Activated CD8-positive, alpha-beta T cell treated with anti-CD3 and anti-CD28 coated beads for 36 hours (primary cell): ENCODE results near the gene ABCA4. TPM values are rescaled to one million over a fixed set of nuclear protein-coding genes. Genes with fewer than 3 reads are reported as not detected.

ENCODE experiments used
- ATAC-seq: fragments of 200-7000 bp; cut with Tn5 transposase; one replicate; pipeline ENCODE4 v1.10.0; 2021; ENCODE audit warnings: mild to moderate bottlenecking, moderate library complexity
- CTCF ChIA-PET: fragments of 350-600 bp; sonication (Branson Sonifier 250); formaldehyde crosslinking; loops from one replicate; lab custom pipeline; 2021; ENCODE audit warnings: antibody characterized with exemption; lab: Charles Lee
- POLR2A ChIA-PET: fragments of 350-600 bp; sonication (Branson Sonifier 250); formaldehyde crosslinking; loops from one replicate; lab custom pipeline; 2021; ENCODE audit warnings: antibody characterized with exemption; lab: Charles Lee
- DNase-seq: peaks from one replicate; pipeline ENCODE4 v3.0.0-alpha.2; 2020
- H3K27ac Mint-ChIP-seq: one replicate; pipeline ENCODE4 v1.8.0; 2021; ENCODE audit warnings: mild to moderate bottlenecking, mixed read lengths
- H3K27me3 Mint-ChIP-seq: one replicate; pipeline ENCODE4 v1.8.0; 2021; ENCODE audit warnings: mixed read lengths
- H3K36me3 Mint-ChIP-seq: one replicate; pipeline ENCODE4 v1.8.0; 2021; ENCODE audit warnings: low read depth, mixed read lengths
- H3K4me1 Mint-ChIP-seq: one replicate; pipeline ENCODE4 v1.8.0; 2021; ENCODE audit warnings: low read depth, mixed read lengths
- H3K4me3 Mint-ChIP-seq: one replicate; pipeline ENCODE4 v1.8.0; 2021; ENCODE audit warnings: mild to moderate bottlenecking, moderate library complexity, mixed read lengths
- H3K9me3 Mint-ChIP-seq: one replicate; pipeline ENCODE4 v1.8.0; 2021; ENCODE audit warnings: mixed read lengths
- CTCF ChIP-seq: fragments of 200-600 bp; IDR thresholded peaks from one replicate; pipeline ENCODE4 v1.8.0; 2022; ENCODE audit warnings: antibody characterized with exemption, mild to moderate bottlenecking
- intact Hi-C: fragments of 100-400 bp; cut with micrococcal nuclease; formaldehyde crosslinking; loops from one replicate; pipeline ENCODE4 v1.10.0; 2022
- total RNA-seq, 2 experiments: library from RNA; stranded (reverse); gene quantifications; one replicate each; pipeline ENCODE4 v1.2.3, GENCODE V29; 2021

The ABCA4 gene
- total RNA-seq, 2 experiments from 2014 or later = not detected

DNA sequence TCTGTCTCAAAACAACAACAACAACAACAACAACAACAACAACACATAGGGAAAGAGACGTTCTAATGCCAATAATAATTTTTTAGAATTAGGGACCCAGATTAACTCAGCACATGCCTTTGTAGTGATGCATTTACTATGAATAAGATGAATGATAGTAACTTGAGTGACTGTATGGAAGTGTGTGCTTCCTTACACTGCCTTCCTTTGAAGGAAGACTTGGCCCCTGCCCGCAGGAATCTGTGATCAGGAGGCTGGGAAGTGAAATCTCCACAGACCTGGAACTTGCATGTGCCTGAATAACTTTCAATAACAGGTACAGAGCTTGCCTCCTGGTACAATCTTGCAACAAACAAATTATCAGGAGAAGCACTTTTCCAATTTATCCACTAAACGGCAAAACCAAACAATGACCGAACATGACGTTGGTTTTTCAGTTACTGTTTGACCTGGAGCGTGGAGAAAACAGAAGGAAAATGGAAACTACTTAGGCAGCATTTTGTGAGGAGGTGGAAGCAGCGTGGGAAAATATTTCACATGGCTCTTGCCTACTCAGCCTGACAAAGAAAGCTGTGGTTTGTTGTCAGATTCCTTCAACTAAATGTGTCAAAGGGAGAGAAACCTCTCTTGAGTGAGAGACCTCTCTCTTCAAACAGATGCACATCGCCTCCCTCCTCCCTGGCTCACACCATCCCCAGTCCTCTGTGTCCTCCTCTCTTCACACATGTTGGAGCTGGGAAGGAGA, 10.1 kb upstream of the ABCA4 start:
- Mint-ChIP-seq H3K9me3 (peaks cover 6% of the 10 kb centered on the region), H3K4me1 (no peaks in the 10 kb centered on the region), H3K27me3 (no peaks in the 10 kb centered on the region), H3K36me3 (no peaks in the 10 kb centered on the region), H3K4me3 (no peak overlapping the region), H3K27ac (no peak overlapping the region)
- TF ChIP-seq CTCF = no peak
- POLR2A ChIA-PET = no interaction called here
- CTCF ChIA-PET = no interaction called here
- intact Hi-C loops = no loop called here
- ATAC-seq (no peak), DNase-seq (no peak)

DNA sequence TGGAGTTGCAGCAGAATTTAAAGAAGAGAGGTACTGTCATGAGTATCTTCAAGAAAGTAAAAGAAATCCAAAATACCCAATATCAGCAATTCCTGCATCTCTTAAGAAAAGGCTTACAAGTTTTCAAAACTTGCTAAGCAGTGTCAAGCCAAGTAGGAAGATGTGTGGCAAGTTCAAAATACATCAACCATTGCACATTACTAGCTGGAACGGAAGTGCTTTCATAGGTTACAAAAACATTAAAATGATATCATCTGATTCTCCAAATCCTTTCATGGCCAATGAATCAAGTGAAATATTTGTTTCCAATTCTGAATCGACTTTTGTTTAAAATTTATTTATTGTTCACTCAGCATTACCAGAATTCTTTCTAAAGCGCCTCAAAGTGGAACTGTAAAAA, 5.7 kb upstream of the ABCA4 start:
- Mint-ChIP-seq H3K9me3 (no peaks in the 10 kb centered on the region), H3K27ac (no peak overlapping the region), H3K27me3 (no peaks in the 10 kb centered on the region), H3K36me3 (no peaks in the 10 kb centered on the region), H3K4me3 (no peak overlapping the region), H3K4me1 (no peaks in the 10 kb centered on the region)
- ATAC-seq (no peak), DNase-seq (no peak)
- TF ChIP-seq CTCF = no peak
- intact Hi-C loops = no loop called here
- POLR2A ChIA-PET = no interaction called here
- CTCF ChIA-PET = interaction anchor here (1.9 kb wide), 1 partner anchor 81 kb away, joined by 4 read pairs; no protein-coding TSS in a partner anchor

- no peaks in the 10 kb centered on the region for H3K4me1 Mint-ChIP-seq
- H3K4me3 Mint-ChIP-seq = no peak overlapping the region
- TF ChIP-seq CTCF = no peak
- ChIA-PET CTCF (interaction anchor here (1.9 kb wide), 1 partner anchor 80 kb away, joined by 4 read pairs; no protein-coding TSS in a partner anchor), POLR2A (no interaction called here)
- no peaks in the 10 kb centered on the region for H3K9me3 Mint-ChIP-seq
- DNase-seq (no peak), ATAC-seq (no peak)
- no peaks in the 10 kb centered on the region for H3K27me3 Mint-ChIP-seq
- intact Hi-C loops = no loop called here
- H3K36me3 Mint-ChIP-seq = no peaks in the 10 kb centered on the region
- no peak overlapping the region for H3K27ac Mint-ChIP-seq
These were observed 4.9 kb upstream of the ABCA4 start for GRCh38 chr1:94125551-94126514.

GRCh38 chr1:94124538-94124937, 3.6 kb upstream of the ABCA4 start:
- intact Hi-C loops = no loop called here
- H3K4me1 Mint-ChIP-seq = no peaks in the 10 kb centered on the region
- DNase-seq (no peak), ATAC-seq (no peak)
- H3K4me3 Mint-ChIP-seq = no peak overlapping the region
- no peaks in the 10 kb centered on the region for H3K9me3 Mint-ChIP-seq
- H3K36me3 Mint-ChIP-seq = no peaks in the 10 kb centered on the region
- H3K27me3 Mint-ChIP-seq = peaks cover 1% of the 10 kb centered on the region
- ChIA-PET POLR2A (no interaction called here), CTCF (no interaction called here)
- TF ChIP-seq CTCF = no peak
- H3K27ac Mint-ChIP-seq = no peak overlapping the region
